HG02610 (cell line): ENCODE data around the gene SLC25A30.
"Not testable (repeated sequence)": the region's sequence is repeated elsewhere in the genome, so short reads cannot be mapped to it uniquely, and the experiment has no call there.

Experiments used
- ATAC-seq: cut with Tn5 transposase; IDR thresholded peaks from one replicate; pipeline ENCODE4 v1.9.1; 2021; ENCODE audit warnings: mild to moderate bottlenecking, moderate library complexity; ENCODE audit not compliant: unreplicated experiment

Gene SLC25A30

GRCh38 chr13:45392811-45393210, 25.4 kb downstream of the SLC25A30 start:
- no peak for ATAC-seq

- no peak for ATAC-seq
Observed at GRCh38 chr13:45391926-45392325, 26.2 kb downstream of the SLC25A30 start.

GRCh38 chr13:45391128-45391527, 27.0 kb downstream of the SLC25A30 start:
- not testable (repeated sequence) for ATAC-seq

- not testable (repeated sequence) for ATAC-seq
Observed at GRCh38 chr13:45390348-45390747, 27.8 kb downstream of the SLC25A30 start.

GRCh38 chr13:45388664-45389063, 29.5 kb downstream of the SLC25A30 start:
- no peak for ATAC-seq

- not testable (repeated sequence) for ATAC-seq
Observed at GRCh38 chr13:45386892-45387575, 31.1 kb downstream of the SLC25A30 start.

- ATAC-seq = no peak
Observed at GRCh38 chr13:45385907-45386553, 32.1 kb downstream of the SLC25A30 start.

GRCh38 chr13:45385320-45385719, 32.9 kb downstream of the SLC25A30 start:
- ATAC-seq = no peak

- no peak for ATAC-seq
Observed at GRCh38 chr13:45384474-45385174, 33.5 kb downstream of the SLC25A30 start.

- not testable (repeated sequence) for ATAC-seq
Observed at GRCh38 chr13:45382739-45383138, 35.4 kb downstream of the SLC25A30 start.

GRCh38 chr13:45381196-45381595, 37.0 kb downstream of the SLC25A30 start:
- ATAC-seq = no peak

- ATAC-seq = not testable (repeated sequence)
Observed at GRCh38 chr13:45380708-45381107, 37.5 kb downstream of the SLC25A30 start.

- not testable (repeated sequence) for ATAC-seq
Observed at GRCh38 chr13:45379516-45379915, 38.7 kb downstream of the SLC25A30 start.

- not testable (repeated sequence) for ATAC-seq
Observed at GRCh38 chr13:45378786-45379185, 39.4 kb downstream of the SLC25A30 start.

- ATAC-seq = not testable (repeated sequence)
Observed at GRCh38 chr13:45377314-45377713, 40.9 kb downstream of the SLC25A30 start.

- ATAC-seq = not testable (repeated sequence)
Observed at GRCh38 chr13:45376651-45377050, 41.5 kb downstream of the SLC25A30 start.

GRCh38 chr13:45374917-45375316, 43.3 kb downstream of the SLC25A30 start:
- no peak for ATAC-seq

GRCh38 chr13:45373162-45373547, 45.0 kb downstream of the SLC25A30 start:
- ATAC-seq = no peak

- no peak for ATAC-seq
Observed at GRCh38 chr13:45372189-45373161, 45.7 kb downstream of the SLC25A30 start.

- ATAC-seq = no peak
Observed at GRCh38 chr13:45370922-45371406, 47.2 kb downstream of the SLC25A30 start.
